Activated CD8-positive, alpha-beta T cell treated with anti-CD3 and anti-CD28 coated beads, Interleukin-2, amount 10 ng/mL, durations not matched to agents 7 days and 5 days (primary cell): Measurements from ENCODE around the gene ITGA2B. TPM values are rescaled to one million over a fixed set of nuclear protein-coding genes. Genes with fewer than 3 reads are reported as not detected.

Source experiments
- ATAC-seq: fragments of 150-1000 bp; cut with Tn5 transposase; one replicate; pipeline ENCODE4 v1.10.0; 2021; ENCODE audit warnings: moderate library complexity
- CTCF ChIA-PET: fragments of 350-600 bp; sonication (Branson Sonifier 250); formaldehyde crosslinking; loops from one replicate; lab custom pipeline; 2021; ENCODE audit warnings: antibody characterized with exemption; lab: Charles Lee
- POLR2A ChIA-PET: fragments of 350-600 bp; sonication (Branson Sonifier 250); formaldehyde crosslinking; loops from one replicate; lab custom pipeline; 2021; ENCODE audit warnings: antibody characterized with exemption; lab: Charles Lee
- DNase-seq: peaks from one replicate; pipeline ENCODE4 v3.0.0-alpha.2; 2020
- H3K27ac Mint-ChIP-seq: one replicate; pipeline ENCODE4 v1.8.0; 2021; ENCODE audit warnings: mild to moderate bottlenecking, mixed read lengths
- H3K27me3 Mint-ChIP-seq: one replicate; pipeline ENCODE4 v1.8.0; 2021; ENCODE audit warnings: low read depth, mixed read lengths
- H3K36me3 Mint-ChIP-seq: one replicate; pipeline ENCODE4 v1.8.0; 2021; ENCODE audit warnings: low read depth, mixed read lengths
- H3K4me1 Mint-ChIP-seq: one replicate; pipeline ENCODE4 v1.8.0; 2021; ENCODE audit warnings: low read depth, mixed read lengths
- H3K4me3 Mint-ChIP-seq: one replicate; pipeline ENCODE4 v1.8.0; 2021; ENCODE audit warnings: mild to moderate bottlenecking, mixed read lengths
- H3K9me3 Mint-ChIP-seq: one replicate; pipeline ENCODE4 v1.8.0; 2022; ENCODE audit warnings: mixed read lengths; ENCODE audit not compliant: insufficient read depth
- total RNA-seq, 2 experiments: library from RNA; stranded (reverse); gene quantifications; one replicate each; pipeline ENCODE4 v1.2.3, GENCODE V29; 2021

ITGA2B gene
- total RNA-seq, 2 experiments from 2014 or later = 0.39 to 0.82 TPM

DNA sequence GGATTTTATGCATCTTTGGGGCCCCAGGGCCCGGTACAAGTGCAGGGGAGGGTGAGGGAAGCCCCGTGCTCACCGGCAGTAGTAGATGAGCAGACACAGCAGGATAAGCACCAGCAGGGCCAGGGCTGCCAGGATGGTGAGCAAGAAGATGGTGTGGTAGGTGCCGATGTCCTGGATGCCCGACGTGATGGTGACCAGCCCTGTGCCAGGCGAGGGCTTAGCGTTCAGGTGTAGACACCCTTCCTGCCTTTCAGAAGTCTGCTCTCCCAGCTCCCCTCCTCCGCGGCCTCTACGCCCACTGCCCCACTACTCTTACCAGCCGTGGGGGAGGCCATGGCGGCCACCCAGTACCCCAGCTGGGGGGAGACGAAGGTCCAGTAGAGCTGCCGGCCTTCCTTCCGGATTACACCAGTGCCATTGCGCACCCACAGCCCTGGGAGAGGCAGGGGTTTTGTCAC, 33.8 kb downstream of the ITGA2B start:
- Mint-ChIP-seq H3K4me3 (no peak overlapping the region), H3K4me1 (peaks cover 1% of the 10 kb centered on the region), H3K27ac (no peak overlapping the region), H3K9me3 (no peaks in the 10 kb centered on the region), H3K27me3 (peaks cover 9% of the 10 kb centered on the region), H3K36me3 (peaks cover 11% of the 10 kb centered on the region)
- CTCF ChIA-PET = interaction anchor here (0.9 to 6.3 kb wide), 8 partner anchors 8 to 148 kb away, joined by 3 to 60 read pairs (median 11); partner anchors contain the start of genes FAM171A2, GPATCH8 and GRN
- POLR2A ChIA-PET = no interaction called here
- DNase-seq = no peak
- no peak for ATAC-seq

DNA sequence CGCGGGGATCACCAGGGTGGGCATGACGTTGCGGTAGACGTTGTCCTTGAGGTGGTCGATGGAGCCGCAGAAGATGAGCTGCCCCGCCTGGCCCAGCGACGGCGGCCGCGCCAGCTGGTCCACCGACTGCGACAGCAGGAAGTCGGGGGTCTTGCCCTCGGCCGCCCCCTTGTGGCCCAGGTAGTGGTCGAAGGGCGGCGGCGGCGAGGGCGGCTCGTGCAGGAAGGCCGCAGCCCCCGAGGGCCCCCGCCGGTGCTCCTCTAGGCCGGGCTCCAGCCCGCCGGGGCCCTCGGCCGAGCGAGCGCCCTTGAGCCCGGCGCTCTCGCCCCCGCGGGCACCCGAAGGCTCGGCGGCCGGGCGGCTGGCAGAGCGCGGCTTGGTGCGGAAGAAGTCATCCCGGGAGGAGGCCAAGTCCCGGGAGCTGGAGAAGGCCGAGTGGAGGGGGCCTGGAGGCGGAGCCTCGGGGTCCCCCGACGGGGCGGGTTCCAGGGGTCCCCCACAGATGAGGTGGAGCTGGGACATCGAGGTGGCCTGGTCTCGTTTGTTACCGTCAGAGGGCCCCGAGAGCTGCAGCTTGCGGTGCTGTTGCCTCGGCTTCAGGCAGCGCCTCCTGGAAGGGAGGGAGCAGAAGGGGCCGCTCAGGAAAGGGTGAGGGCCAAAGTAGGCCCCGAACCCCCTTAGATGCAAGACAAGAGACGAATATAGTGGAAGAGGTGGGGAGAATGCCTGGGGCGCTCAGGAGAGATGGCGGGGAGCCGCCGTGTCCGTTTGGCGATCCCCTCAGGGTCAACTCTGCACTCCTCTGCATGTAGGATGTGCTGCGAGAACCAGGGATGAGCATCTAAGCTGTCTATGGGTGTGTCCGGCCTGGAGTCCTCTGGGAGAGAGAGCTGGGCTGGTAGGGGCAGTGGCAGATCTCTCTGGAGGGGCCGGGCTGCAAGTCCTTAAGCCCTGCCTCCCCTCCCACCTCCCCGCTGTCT, 34.6 kb downstream of the ITGA2B start:
- H3K36me3 Mint-ChIP-seq = peaks cover 12% of the 10 kb centered on the region
- H3K4me3 Mint-ChIP-seq = peak overlapping the region; percentile 55
- H3K27me3 Mint-ChIP-seq = peaks cover 6% of the 10 kb centered on the region
- ATAC-seq (peak; percentile 54), DNase-seq (peak; percentile 71)
- H3K9me3 Mint-ChIP-seq = no peaks in the 10 kb centered on the region
- peaks cover 1% of the 10 kb centered on the region for H3K4me1 Mint-ChIP-seq
- no peak overlapping the region for H3K27ac Mint-ChIP-seq
- POLR2A ChIA-PET = interaction anchor here (0.7 kb wide), 1 partner anchor 75 kb away, joined by 3 read pairs; no protein-coding TSS in a partner anchor
- CTCF ChIA-PET = interaction anchor here (0.6 to 6.3 kb wide), 14 partner anchors 9 to 204 kb away, joined by 3 to 60 read pairs (median 4); partner anchors contain the start of genes FAM171A2, GPATCH8, GRN and SLC25A39

DNA sequence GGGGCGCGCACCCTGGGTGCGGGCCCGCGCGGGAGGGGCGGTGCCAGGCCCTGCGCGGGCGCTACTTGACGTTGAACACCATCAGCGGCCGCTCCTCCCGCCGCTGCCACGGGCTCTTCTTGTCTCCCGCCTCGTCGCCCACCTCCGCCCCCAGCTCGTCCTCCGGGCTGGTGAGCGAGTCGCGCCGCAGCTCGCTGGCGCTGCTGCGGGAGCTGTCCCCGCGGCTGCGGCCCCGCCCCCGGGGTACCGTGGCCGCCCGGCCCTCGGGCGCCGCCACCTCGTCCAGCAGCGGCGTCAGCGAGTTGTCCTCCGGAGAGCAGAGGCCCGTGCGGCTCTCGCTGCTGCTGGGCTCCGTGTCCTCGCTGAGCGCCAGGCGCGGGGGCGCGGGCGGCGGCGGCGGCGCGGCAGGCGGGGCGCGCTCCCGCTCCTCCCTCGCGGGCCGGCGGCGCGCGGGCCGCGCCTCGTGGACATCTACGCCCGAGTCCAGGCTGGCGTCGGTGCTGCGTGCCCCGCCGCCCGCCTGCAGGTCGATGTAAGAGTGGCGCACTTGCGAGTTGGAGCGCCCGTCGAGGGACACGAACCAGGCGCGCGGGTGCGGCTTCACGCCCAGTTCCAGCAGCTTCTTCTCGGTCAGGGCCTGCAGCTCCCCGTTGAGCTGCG, 35.6 kb downstream of the ITGA2B start:
- no peak overlapping the region for H3K27ac Mint-ChIP-seq
- no peak for DNase-seq
- POLR2A ChIA-PET = interaction anchor here (0.7 kb wide), 1 partner anchor 76 kb away, joined by 3 read pairs; no protein-coding TSS in a partner anchor
- peaks cover 2% of the 10 kb centered on the region for H3K4me1 Mint-ChIP-seq
- H3K36me3 Mint-ChIP-seq = peaks cover 12% of the 10 kb centered on the region
- H3K27me3 Mint-ChIP-seq = peaks cover 6% of the 10 kb centered on the region
- no peak overlapping the region for H3K4me3 Mint-ChIP-seq
- peak; percentile 8 for ATAC-seq
- no peaks in the 10 kb centered on the region for H3K9me3 Mint-ChIP-seq
- CTCF ChIA-PET = interaction anchor here (1.0 to 6.3 kb wide), 12 partner anchors 8 to 203 kb away, joined by 3 to 60 read pairs (median 5); partner anchors contain the start of genes FAM171A2, GPATCH8, GRN and SLC25A39

DNA sequence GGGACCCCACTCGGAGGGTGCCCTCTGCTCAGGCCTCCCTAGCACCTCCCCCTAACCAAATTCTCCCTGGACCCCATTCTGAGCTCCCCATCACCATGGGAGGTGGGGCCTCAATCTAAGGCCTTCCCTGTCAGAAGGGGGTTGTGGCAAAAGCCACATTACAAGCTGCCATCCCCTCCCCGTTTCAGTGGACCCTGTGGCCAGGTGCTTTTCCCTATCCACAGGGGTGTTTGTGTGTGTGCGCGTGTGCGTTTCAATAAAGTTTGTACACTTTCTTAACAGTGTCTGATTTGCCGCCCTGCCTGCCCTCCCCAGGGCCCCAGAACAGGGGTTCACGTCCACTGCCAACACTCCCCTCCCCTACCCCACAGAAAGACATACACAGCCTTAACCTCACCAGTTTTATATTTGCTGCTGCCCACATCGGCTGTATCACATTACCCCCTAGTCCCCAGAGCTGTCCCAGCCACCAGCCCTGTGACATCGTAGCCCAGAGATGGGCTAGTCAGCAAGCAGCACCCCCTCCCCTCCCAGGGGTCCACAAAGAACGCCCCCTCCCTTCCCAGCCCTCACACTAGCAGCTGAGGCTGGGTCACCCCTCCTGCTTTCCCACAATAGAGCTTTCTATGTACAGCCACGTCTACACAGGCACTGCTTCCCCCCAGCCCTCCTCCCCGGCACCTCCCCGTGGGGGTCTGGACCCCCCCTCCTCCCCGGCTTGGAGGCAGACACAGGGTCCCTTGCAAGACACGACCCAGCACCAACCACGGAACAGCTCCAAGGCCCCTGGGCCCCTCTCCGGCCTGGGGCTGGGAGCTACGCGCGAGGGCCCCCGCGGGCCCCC, 36.4 kb downstream of the ITGA2B start:
- ChIA-PET POLR2A (no interaction called here), CTCF (interaction anchor here (0.7 to 6.3 kb wide), 9 partner anchors 7 to 150 kb away, joined by 3 to 60 read pairs (median 7); partner anchors contain the start of genes FAM171A2, GPATCH8, GRN and SLC25A39)
- Mint-ChIP-seq H3K9me3 (no peaks in the 10 kb centered on the region), H3K4me1 (peaks cover 9% of the 10 kb centered on the region), H3K36me3 (peaks cover 12% of the 10 kb centered on the region), H3K27me3 (peaks cover 6% of the 10 kb centered on the region), H3K27ac (no peak overlapping the region), H3K4me3 (peak overlapping the region; percentile 38)
- DNase-seq = no peak
- no peak for ATAC-seq

DNA sequence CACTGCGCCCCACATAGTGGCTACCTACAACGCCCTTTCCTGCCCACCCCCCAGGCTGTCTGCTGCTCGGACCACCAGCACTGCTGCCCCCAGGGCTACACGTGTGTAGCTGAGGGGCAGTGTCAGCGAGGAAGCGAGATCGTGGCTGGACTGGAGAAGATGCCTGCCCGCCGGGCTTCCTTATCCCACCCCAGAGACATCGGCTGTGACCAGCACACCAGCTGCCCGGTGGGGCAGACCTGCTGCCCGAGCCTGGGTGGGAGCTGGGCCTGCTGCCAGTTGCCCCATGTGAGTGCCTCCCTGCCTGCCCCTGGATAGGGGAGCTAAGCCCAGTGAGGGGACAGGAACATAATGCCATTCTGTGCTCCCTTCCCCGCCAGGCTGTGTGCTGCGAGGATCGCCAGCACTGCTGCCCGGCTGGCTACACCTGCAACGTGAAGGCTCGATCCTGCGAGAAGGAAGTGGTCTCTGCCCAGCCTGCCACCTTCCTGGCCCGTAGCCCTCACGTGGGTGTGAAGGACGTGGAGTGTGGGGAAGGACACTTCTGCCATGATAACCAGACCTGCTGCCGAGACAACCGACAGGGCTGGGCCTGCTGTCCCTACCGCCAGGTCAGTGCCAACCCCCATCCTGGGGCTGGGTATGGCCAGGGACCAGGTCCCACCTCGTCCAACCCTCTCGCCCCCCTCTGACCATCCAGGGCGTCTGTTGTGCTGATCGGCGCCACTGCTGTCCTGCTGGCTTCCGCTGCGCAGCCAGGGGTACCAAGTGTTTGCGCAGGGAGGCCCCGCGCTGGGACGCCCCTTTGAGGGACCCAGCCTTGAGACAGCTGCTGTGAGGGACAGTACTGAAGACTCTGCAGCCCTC, 37.3 kb downstream of the ITGA2B start:
- Mint-ChIP-seq H3K9me3 (no peaks in the 10 kb centered on the region), H3K36me3 (peaks cover 12% of the 10 kb centered on the region), H3K27me3 (peaks cover 6% of the 10 kb centered on the region), H3K4me3 (no peak overlapping the region), H3K4me1 (peaks cover 13% of the 10 kb centered on the region), H3K27ac (no peak overlapping the region)
- CTCF ChIA-PET = interaction anchor here (0.7 to 6.3 kb wide), 10 partner anchors 8 to 151 kb away, joined by 3 to 60 read pairs (median 12); partner anchors contain the start of gene FAM171A2
- ATAC-seq = no peak
- no peak for DNase-seq
- POLR2A ChIA-PET = interaction anchor here (0.6 kb wide), 1 partner anchor 150 kb away, joined by 3 read pairs; no protein-coding TSS in a partner anchor

DNA sequence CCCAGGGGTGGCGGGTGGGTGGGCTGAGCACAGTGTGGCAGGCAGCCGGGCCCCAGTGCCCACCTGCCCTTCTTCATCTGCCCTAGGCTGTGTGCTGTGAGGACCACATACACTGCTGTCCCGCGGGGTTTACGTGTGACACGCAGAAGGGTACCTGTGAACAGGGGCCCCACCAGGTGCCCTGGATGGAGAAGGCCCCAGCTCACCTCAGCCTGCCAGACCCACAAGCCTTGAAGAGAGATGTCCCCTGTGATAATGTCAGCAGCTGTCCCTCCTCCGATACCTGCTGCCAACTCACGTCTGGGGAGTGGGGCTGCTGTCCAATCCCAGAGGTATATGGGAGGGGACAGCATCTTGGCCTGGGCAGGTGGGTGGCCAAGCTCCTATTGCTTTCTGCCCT, 38.0 kb downstream of the ITGA2B start:
- no peak overlapping the region for H3K4me3 Mint-ChIP-seq
- H3K36me3 Mint-ChIP-seq = peaks cover 12% of the 10 kb centered on the region
- peaks cover 6% of the 10 kb centered on the region for H3K27me3 Mint-ChIP-seq
- ATAC-seq = no peak
- POLR2A ChIA-PET = interaction anchor here (0.5 kb wide), 1 partner anchor 12 kb away, joined by 3 read pairs; no protein-coding TSS in a partner anchor
- CTCF ChIA-PET = interaction anchor here (0.6 to 6.3 kb wide), 12 partner anchors 9 to 228 kb away, joined by 3 to 60 read pairs (median 10); partner anchors contain the start of genes FAM171A2 and HDAC5
- H3K4me1 Mint-ChIP-seq = peaks cover 13% of the 10 kb centered on the region
- no peaks in the 10 kb centered on the region for H3K9me3 Mint-ChIP-seq
- no peak overlapping the region for H3K27ac Mint-ChIP-seq
- no peak for DNase-seq

DNA sequence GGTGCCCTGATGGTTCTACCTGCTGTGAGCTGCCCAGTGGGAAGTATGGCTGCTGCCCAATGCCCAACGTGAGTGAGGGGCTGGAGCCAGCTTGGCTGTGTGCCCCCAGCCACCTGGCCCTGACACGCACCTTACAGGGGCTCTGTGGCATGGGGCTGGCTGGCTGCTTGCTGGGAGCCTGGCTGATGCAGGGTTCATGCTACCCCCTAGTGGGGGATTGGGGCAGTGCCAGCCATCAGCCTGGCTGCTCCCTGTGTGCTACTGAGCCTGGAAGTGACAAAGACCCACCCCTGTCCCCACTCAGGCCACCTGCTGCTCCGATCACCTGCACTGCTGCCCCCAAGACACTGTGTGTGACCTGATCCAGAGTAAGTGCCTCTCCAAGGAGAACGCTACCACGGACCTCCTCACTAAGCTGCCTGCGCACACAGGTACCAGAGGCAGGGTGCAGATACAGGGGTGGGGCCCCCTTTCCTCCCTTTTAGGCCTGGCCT, 38.7 kb downstream of the ITGA2B start:
- POLR2A ChIA-PET = no interaction called here
- ATAC-seq = peak; percentile 86
- H3K27ac Mint-ChIP-seq = no peak overlapping the region
- CTCF ChIA-PET = interaction anchor here (0.6 to 6.3 kb wide), 16 partner anchors 10 to 227 kb away, joined by 3 to 60 read pairs (median 6); partner anchors contain the start of genes FAM171A2 and HDAC5
- peak; percentile 83 for DNase-seq
- H3K36me3 Mint-ChIP-seq = peaks cover 12% of the 10 kb centered on the region
- H3K27me3 Mint-ChIP-seq = peaks cover 6% of the 10 kb centered on the region
- no peak overlapping the region for H3K4me3 Mint-ChIP-seq
- H3K4me1 Mint-ChIP-seq = peaks cover 18% of the 10 kb centered on the region
- no peaks in the 10 kb centered on the region for H3K9me3 Mint-ChIP-seq

DNA sequence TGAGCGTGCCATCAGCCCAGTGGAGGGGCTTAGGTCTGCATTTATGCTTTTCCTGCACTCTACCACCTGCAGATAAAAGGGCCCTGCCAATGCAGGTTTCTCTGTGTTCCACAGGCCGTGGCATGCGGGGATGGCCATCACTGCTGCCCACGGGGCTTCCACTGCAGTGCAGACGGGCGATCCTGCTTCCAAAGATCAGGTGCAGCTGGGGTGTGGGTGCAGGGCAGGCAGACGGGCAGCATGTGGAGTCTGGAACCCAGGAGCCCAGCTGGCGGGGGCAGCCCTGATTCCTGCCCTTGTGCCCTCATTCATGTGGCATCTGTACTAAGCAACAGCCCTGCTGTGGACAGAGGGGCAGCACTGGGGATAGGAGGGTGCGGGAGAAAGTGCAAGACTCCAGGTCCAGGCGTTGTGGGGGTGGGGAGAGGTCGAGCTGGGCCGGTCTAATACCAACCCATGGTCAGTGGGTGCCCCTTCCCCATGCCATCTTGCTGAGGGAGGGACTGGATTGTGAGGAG, 39.8 kb downstream of the ITGA2B start:
- ChIA-PET POLR2A (interaction anchor here (0.6 kb wide), 2 partner anchors 147 to 264 kb away, joined by 3 read pairs; no protein-coding TSS in a partner anchor), CTCF (interaction anchor here (0.6 to 6.3 kb wide), 10 partner anchors 9 to 226 kb away, joined by 3 to 60 read pairs (median 12); partner anchors contain the start of genes FAM171A2 and HDAC5)
- DNase-seq (no peak), ATAC-seq (no peak)
- Mint-ChIP-seq H3K27me3 (no peaks in the 10 kb centered on the region), H3K27ac (no peak overlapping the region), H3K4me1 (peaks cover 28% of the 10 kb centered on the region), H3K36me3 (peaks cover 12% of the 10 kb centered on the region), H3K4me3 (no peak overlapping the region), H3K9me3 (no peaks in the 10 kb centered on the region)

DNA sequence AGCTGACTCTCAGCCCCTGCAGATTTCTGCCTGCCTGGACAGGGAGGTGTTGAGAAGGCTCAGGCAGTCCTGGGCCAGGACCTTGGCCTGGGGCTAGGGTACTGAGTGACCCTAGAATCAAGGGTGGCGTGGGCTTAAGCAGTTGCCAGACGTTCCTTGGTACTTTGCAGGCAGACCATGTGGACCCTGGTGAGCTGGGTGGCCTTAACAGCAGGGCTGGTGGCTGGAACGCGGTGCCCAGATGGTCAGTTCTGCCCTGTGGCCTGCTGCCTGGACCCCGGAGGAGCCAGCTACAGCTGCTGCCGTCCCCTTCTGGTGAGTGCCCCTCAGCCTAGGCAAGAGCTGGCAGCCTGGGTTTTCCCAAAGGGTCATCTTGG, 40.5 kb downstream of the ITGA2B start:
- DNase-seq (no peak), ATAC-seq (no peak)
- H3K4me1 Mint-ChIP-seq = peaks cover 30% of the 10 kb centered on the region
- peaks cover 12% of the 10 kb centered on the region for H3K36me3 Mint-ChIP-seq
- H3K9me3 Mint-ChIP-seq = no peaks in the 10 kb centered on the region
- ChIA-PET CTCF (interaction anchor here (2.3 to 4.1 kb wide), 3 partner anchors 15 to 147 kb away, joined by 5 to 26 read pairs (median 11); partner anchors contain the start of gene FAM171A2), POLR2A (interaction anchor here (0.6 kb wide), 1 partner anchor 264 kb away, joined by 3 read pairs; no protein-coding TSS in a partner anchor)
- H3K27me3 Mint-ChIP-seq = peaks cover 2% of the 10 kb centered on the region
- H3K4me3 Mint-ChIP-seq = no peak overlapping the region
- no peak overlapping the region for H3K27ac Mint-ChIP-seq
